ENCODE data around the gene ATP2B2. TPM values are rescaled to one million over a fixed set of nuclear protein-coding genes. Genes with fewer than 3 reads are reported as not detected.

Gene ATP2B2
- total RNA-seq, 2 experiments from 2014 or later, result 0.06 TPM; not detected in 1

DNA sequence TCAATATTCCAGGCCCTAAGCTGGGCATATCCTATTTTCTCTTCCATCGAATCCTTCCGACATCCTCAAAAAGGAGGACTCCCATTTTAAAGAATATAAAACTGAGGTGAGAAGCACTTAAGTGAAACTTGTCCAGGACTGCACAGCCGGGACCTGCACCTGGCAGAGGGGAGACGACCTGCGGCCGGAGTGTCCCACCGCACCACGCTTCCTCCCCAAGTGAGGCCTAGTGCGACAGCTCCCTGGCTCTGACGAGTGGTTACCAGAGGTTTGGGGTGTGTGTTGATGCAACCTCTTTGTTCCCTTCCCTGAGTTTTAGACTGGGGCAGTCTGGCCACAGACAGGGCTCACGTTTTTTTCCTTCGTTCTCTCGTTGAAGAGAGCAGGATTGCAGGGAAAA, 24.9 kb upstream of the ATP2B2 start:
- ChIA-PET CTCF (ENCODE audit: unreplicated experiment) (no interaction called here), POLR2A (no interaction called here)

DNA sequence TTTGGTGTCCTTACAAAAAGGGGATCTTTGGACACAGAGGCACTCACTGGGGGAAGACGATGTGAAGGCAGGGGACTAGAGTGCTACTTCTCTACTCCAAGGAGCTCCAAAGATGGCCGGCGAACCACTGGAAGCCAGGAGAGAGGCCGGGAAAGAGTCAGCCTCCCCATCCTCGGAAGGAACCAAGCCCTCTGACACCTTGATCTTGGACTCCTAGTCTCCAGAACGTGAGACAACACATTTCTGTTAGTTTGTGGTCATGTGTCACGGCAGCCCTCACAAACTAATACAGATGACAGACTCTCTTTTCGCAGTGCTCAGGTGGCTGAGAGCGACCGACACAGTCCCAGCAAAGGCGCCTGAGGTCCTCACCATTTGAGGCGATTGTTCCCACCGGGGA, 24.4 kb upstream of the ATP2B2 start:
- ChIA-PET CTCF (ENCODE audit: unreplicated experiment) (no interaction called here), POLR2A (no interaction called here)
- H3K4me1 ChIP-seq (ENCODE audit: insufficient read depth, low read length, poor library complexity, severe bottlenecking), result no peaks in the 10 kb centered on the region
- H3K9me3 ChIP-seq (ENCODE audit: low read length), result no peaks in the 10 kb centered on the region
- intact Hi-C loops (cut with micrococcal nuclease; ENCODE audit: unreplicated experiment), result no loop called here
- H3K4me2 ChIP-seq (ENCODE audit: low read length), result no peak overlapping the region
- DNase-seq (ENCODE audit: low spot score), result no peak
- H3K27ac ChIP-seq (ENCODE audit: low read depth, low read length, poor library complexity, severe bottlenecking), result no peak overlapping the region
- no peaks in the 10 kb centered on the region for H3K79me2 ChIP-seq (ENCODE audit: insufficient read depth, low read depth, low read length)
- TF ChIP-seq, protein P1, sequence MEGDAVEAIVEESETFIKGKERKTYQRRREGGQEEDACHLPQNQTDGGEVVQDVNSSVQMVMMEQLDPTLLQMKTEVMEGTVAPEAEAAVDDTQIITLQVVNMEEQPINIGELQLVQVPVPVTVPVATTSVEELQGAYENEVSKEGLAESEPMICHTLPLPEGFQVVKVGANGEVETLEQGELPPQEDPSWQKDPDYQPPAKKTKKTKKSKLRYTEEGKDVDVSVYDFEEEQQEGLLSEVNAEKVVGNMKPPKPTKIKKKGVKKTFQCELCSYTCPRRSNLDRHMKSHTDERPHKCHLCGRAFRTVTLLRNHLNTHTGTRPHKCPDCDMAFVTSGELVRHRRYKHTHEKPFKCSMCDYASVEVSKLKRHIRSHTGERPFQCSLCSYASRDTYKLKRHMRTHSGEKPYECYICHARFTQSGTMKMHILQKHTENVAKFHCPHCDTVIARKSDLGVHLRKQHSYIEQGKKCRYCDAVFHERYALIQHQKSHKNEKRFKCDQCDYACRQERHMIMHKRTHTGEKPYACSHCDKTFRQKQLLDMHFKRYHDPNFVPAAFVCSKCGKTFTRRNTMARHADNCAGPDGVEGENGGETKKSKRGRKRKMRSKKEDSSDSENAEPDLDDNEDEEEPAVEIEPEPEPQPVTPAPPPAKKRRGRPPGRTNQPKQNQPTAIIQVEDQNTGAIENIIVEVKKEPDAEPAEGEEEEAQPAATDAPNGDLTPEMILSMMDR (conservative IDR thresholded peaks at IDR 0.05; ENCODE audit: low read length), result no peak
- H2AFZ ChIP-seq (ENCODE audit: low read length), result no peak overlapping the region
- no peak overlapping the region for H3K4me3 ChIP-seq (ENCODE audit: low read depth, low read length, poor library complexity, severe bottlenecking)
- H3K36me3 ChIP-seq (ENCODE audit: insufficient read depth, low read length), result no peaks in the 10 kb centered on the region
- H3K9me2 ChIP-seq (ENCODE audit: insufficient read depth, low read length), result no peaks in the 10 kb centered on the region
- no peaks in the 10 kb centered on the region for H4K20me1 ChIP-seq (ENCODE audit: insufficient read depth, low read length)
- no TSS peak for BruUV-seq (replicated peaks)

More for the DNA sequence above, 24.9 kb upstream of the ATP2B2 start:
- Histone ChIP-seq H3K79me2 (ENCODE audit: insufficient read depth, low read depth, low read length) (no peaks in the 10 kb centered on the region), H3K4me2 (ENCODE audit: low read length) (no peak overlapping the region), H3K36me3 (ENCODE audit: insufficient read depth, low read length) (no peaks in the 10 kb centered on the region), H2AFZ (ENCODE audit: low read length) (no peak overlapping the region), H3K9me3 (ENCODE audit: low read length) (no peaks in the 10 kb centered on the region), H3K9me2 (ENCODE audit: insufficient read depth, low read length) (no peaks in the 10 kb centered on the region), H3K4me1 (ENCODE audit: insufficient read depth, low read length, poor library complexity, severe bottlenecking) (no peaks in the 10 kb centered on the region), H4K20me1 (ENCODE audit: insufficient read depth, low read length) (no peaks in the 10 kb centered on the region), H3K4me3 (ENCODE audit: low read depth, low read length, poor library complexity, severe bottlenecking) (no peak overlapping the region), H3K27ac (ENCODE audit: low read depth, low read length, poor library complexity, severe bottlenecking) (no peak overlapping the region)
- no peak for DNase-seq (ENCODE audit: low spot score)
- intact Hi-C loops (cut with micrococcal nuclease; ENCODE audit: unreplicated experiment), result no loop called here
- no peak for TF ChIP-seq EZH2phosphoT487 (IDR thresholded peaks at IDR 0.05; ENCODE audit: borderline replicate concordance, low read depth, low read length)
- TF ChIP-seq, protein P1 (conservative IDR thresholded peaks at IDR 0.05; ENCODE audit: low read length), result no peak
- no TSS peak for BruUV-seq (replicated peaks)

DNA sequence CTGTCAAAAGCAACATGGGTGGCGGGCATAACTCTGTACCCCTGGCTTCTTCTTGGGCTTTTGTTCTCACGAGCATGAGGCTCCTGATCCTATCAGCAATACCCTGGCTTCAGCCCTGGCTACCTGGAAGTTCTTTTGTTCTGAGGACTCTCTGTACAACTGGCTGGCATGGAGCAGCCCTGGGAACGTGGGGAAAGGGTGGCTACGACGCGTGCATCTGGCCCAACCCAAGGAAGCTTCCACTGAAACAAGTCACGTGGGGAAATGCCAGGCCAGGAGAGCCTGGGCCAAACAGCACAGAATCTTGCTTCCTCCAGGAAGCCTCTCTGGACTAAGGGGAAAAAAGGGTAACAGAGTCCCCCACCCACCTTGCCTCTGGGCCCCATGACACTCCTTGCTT, 22.7 kb upstream of the ATP2B2 start:
- H3K4me3 ChIP-seq (ENCODE audit: low read depth, low read length, poor library complexity, severe bottlenecking), result no peak overlapping the region
- H3K79me2 ChIP-seq (ENCODE audit: insufficient read depth, low read depth, low read length), result no peaks in the 10 kb centered on the region
- intact Hi-C loops (cut with micrococcal nuclease; ENCODE audit: unreplicated experiment), result no loop called here
- CTCF ChIA-PET (ENCODE audit: unreplicated experiment), result no interaction called here
- no peak overlapping the region for H3K4me2 ChIP-seq (ENCODE audit: low read length)
- no peaks in the 10 kb centered on the region for H3K9me3 ChIP-seq (ENCODE audit: low read length)
- DNase-seq (ENCODE audit: low spot score), result no peak
- no peak overlapping the region for H2AFZ ChIP-seq (ENCODE audit: low read length)
- no peaks in the 10 kb centered on the region for H3K36me3 ChIP-seq (ENCODE audit: insufficient read depth, low read length)
- POLR2A ChIA-PET, result no interaction called here
- no TSS peak for BruUV-seq (replicated peaks)
- no peak for TF ChIP-seq EZH2phosphoT487 (IDR thresholded peaks at IDR 0.05; ENCODE audit: borderline replicate concordance, low read depth, low read length)
- TF ChIP-seq, protein P1 (conservative IDR thresholded peaks at IDR 0.05; ENCODE audit: low read length), result no peak
- H4K20me1 ChIP-seq (ENCODE audit: insufficient read depth, low read length), result no peaks in the 10 kb centered on the region
- no peaks in the 10 kb centered on the region for H3K9me2 ChIP-seq (ENCODE audit: insufficient read depth, low read length)
- no peak overlapping the region for H3K27ac ChIP-seq (ENCODE audit: low read depth, low read length, poor library complexity, severe bottlenecking)
- no peaks in the 10 kb centered on the region for H3K4me1 ChIP-seq (ENCODE audit: insufficient read depth, low read length, poor library complexity, severe bottlenecking)
